ENCODE results near the gene CAMKK2.

DNA sequence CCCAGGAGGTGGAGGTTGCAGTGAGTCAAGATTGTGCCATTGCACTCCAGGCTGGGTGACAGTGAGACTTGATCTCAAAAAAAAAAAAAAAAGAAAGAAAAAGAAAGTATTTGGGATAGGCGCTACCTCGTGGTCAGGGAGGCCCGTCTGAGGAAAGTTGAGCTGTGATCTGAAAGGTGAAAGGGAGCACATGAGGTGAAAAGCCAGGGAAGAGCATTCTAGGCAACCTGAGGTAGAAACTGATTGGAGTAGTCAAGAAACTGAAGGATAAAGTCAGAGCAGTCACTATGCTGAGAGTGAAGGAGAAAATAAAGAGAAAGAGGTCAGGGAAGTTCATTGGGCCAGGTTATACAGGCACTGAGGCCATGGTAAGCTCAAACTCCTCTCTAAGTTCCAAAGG is 48.0 kb upstream of the CAMKK2 start:
- TF ChIP-seq EZH2 (IDR thresholded peaks at IDR 0.05; ENCODE audit: insufficient read depth, poor library complexity, severe bottlenecking) (no peak), EZH2phosphoT487 (IDR thresholded peaks at IDR 0.05; ENCODE audit: insufficient read depth, low read depth) (no peak)
